ENCODE measurements around the gene RPL5.

DNA sequence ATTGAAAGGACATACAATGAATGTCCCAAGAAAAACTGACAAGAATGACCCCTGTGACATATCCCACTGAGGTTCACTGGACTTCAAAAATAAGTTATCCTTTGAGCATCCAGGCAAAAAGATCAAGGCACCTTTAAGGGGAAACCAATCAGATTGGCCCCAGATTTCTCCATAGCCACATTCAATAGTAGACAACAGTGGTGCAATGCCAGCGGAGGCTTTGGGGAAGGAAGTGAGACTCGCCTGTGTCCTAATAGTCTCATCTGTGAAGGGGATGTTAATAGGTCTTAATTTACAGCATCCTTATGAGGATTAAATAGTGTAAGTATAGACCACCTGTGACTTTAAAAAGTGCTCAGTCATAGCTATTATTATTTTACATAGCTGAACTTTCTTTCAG lies 21.5 kb downstream of the RPL5 start:
- TF ChIP-seq CTCF (IDR thresholded peaks at IDR 0.05): no peak
- no peak for TF ChIP-seq POLR2A (IDR thresholded peaks at IDR 0.05)

Measured in right lobe of liver (tissue), 4 donors.